WTC11 (cell line): ENCODE measurements around the gene DNAJC24.

ENCODE experiments used
- IRF2 ChIP-seq: sonication (generic); formaldehyde crosslinking; IDR thresholded peaks from 2 replicates; pipeline ENCODE4 v1.8.0; 2022; ENCODE audit warnings: low read depth, missing genetic modification reagents, borderline replicate concordance
- JUN ChIP-seq: sonication (generic); formaldehyde crosslinking; IDR thresholded peaks from 2 replicates; pipeline ENCODE4 v1.8.0; 2023; ENCODE audit warnings: mild to moderate bottlenecking, missing genetic modification reagents
- TF ChIP-seq, protein P1 (sequence below): sonication (generic); formaldehyde crosslinking; IDR thresholded peaks from 2 replicates; pipeline ENCODE4 v1.8.0; 2022; ENCODE audit warnings: mild to moderate bottlenecking, missing genetic modification reagents

DNA sequence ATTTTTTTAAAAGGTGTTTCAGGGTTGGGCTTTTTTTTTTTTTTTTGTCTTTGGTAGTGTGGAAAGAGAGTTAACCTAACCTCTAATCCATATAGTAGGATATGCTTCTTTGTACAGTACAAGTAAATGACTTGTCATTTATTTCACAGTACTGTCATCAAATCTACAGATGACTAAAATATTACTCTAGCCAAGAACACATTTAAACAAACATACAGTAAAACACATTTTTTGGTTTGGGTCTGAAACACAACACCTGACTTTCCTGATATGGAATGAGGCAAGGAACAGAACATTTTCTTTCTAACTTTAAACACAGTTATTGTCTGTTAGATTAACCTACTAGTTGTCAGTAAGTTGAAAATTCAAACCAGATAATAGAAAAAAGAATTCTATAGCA lies 71.6 kb downstream of the DNAJC24 start:
- TF ChIP-seq, protein P1, sequence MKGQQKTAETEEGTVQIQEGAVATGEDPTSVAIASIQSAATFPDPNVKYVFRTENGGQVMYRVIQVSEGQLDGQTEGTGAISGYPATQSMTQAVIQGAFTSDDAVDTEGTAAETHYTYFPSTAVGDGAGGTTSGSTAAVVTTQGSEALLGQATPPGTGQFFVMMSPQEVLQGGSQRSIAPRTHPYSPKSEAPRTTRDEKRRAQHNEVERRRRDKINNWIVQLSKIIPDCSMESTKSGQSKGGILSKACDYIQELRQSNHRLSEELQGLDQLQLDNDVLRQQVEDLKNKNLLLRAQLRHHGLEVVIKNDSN (CRISPR knock-in tag) = no peak
- no peak for TF ChIP-seq JUN (CRISPR knock-in tag)
- no peak for TF ChIP-seq IRF2 (CRISPR knock-in tag)
